Transverse colon (tissue), 4 donors: ENCODE data around the gene GIPC3.

Experiments
- POLR2AphosphoS5 ChIP-seq, 3 donors: sonication (generic); formaldehyde crosslinking; IDR thresholded peaks; one replicate each; pipeline ENCODE4 v1.6.1; 2016; ENCODE audit warnings: antibody characterized with exemption in 3 of 3
- TF ChIP-seq, protein P1 (sequence below), 5 experiments: fragments of 200-600 bp in 3 of 5; fragments of 450-650 bp in 2 of 5; sonication (generic) in 3 of 5; IDR thresholded peaks; 1 replicate in 2 of 5; 2 replicates in 3 of 5; pipeline ENCODE4 v1.5.1; 2016 to 2017; ENCODE audit warnings: antibody characterized with exemption in 5 of 5, inconsistent platforms in 3 of 5, mild to moderate bottlenecking in 2 of 5, moderate library complexity in 1 of 5

DNA sequence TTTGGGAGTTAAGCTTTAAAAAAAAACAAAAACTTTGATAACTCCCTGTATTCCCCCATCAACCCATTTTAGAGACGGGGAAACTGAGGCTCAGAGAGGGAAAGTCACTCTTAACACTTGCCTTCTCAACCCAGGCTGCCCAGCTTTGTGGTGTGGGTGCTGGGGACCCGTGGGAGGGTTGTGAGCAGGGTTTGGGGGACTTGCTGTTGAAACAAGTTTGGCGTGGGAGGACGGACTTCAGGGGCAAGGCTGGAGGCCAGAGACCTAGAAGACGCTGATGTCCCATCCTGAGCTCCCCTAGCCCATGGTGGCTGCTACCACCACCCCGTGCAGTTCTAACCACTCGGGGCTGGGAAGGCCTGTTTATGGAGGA lies 42.1 kb downstream of the GIPC3 start:
- TF ChIP-seq POLR2AphosphoS5 (IDR thresholded peaks at IDR 0.05): no peak
- TF ChIP-seq, protein P1, sequence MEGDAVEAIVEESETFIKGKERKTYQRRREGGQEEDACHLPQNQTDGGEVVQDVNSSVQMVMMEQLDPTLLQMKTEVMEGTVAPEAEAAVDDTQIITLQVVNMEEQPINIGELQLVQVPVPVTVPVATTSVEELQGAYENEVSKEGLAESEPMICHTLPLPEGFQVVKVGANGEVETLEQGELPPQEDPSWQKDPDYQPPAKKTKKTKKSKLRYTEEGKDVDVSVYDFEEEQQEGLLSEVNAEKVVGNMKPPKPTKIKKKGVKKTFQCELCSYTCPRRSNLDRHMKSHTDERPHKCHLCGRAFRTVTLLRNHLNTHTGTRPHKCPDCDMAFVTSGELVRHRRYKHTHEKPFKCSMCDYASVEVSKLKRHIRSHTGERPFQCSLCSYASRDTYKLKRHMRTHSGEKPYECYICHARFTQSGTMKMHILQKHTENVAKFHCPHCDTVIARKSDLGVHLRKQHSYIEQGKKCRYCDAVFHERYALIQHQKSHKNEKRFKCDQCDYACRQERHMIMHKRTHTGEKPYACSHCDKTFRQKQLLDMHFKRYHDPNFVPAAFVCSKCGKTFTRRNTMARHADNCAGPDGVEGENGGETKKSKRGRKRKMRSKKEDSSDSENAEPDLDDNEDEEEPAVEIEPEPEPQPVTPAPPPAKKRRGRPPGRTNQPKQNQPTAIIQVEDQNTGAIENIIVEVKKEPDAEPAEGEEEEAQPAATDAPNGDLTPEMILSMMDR (IDR thresholded peaks at IDR 0.05): no peak
